GM18867 (cell line): ENCODE data around the gene TNFRSF12A.

ENCODE experiments used
- ATAC-seq: cut with Tn5 transposase; IDR thresholded peaks from one replicate; pipeline ENCODE4 v1.9.1; 2021; ENCODE audit warnings: mild to moderate bottlenecking, moderate library complexity; ENCODE audit not compliant: unreplicated experiment

Gene TNFRSF12A

GRCh38 chr16:3020247-3020603, at the start of gene TNFRSF12A:
TSS of gene TNFRSF12A (plus strand) at chr16:3020368. CDS start at chr16:3020398, 30 bp downstream.
- no peak for ATAC-seq

GRCh38 chr16:2970563-2970962, 49.6 kb upstream of the TNFRSF12A start:
- no peak for ATAC-seq

- no peak for ATAC-seq
Measured at GRCh38 chr16:2971134-2971984, 48.8 kb upstream of the TNFRSF12A start.

- no peak for ATAC-seq
Measured at GRCh38 chr16:2971985-2972784, 48.0 kb upstream of the TNFRSF12A start.

GRCh38 chr16:2973093-2973492, 47.1 kb upstream of the TNFRSF12A start:
- ATAC-seq: no peak

- no peak for ATAC-seq
Measured at GRCh38 chr16:2973605-2974318, 46.4 kb upstream of the TNFRSF12A start.

- ATAC-seq: no peak
Measured at GRCh38 chr16:2974319-2975056, 45.7 kb upstream of the TNFRSF12A start.

- no peak for ATAC-seq
Measured at GRCh38 chr16:2975161-2975795, 44.9 kb upstream of the TNFRSF12A start.

- ATAC-seq: no peak
Measured at GRCh38 chr16:2976201-2976600, 44.0 kb upstream of the TNFRSF12A start.

- no peak for ATAC-seq
Measured at GRCh38 chr16:2976673-2977072, 43.5 kb upstream of the TNFRSF12A start.

GRCh38 chr16:2977440-2977839, 42.7 kb upstream of the TNFRSF12A start:
- no peak for ATAC-seq

- ATAC-seq: no peak
Measured at GRCh38 chr16:2979669-2980226, 40.4 kb upstream of the TNFRSF12A start.

- ATAC-seq: peak; percentile 78
Measured at GRCh38 chr16:2980227-2981176, 39.7 kb upstream of the TNFRSF12A start, which contains the start of gene PKMYT1. TSS of gene PKMYT1 (minus strand) at chr16:2980446. CDS start at chr16:2979657, 789 bp downstream.

- no peak for ATAC-seq
Measured at GRCh38 chr16:2981177-2981898, 38.8 kb upstream of the TNFRSF12A start.

GRCh38 chr16:2981899-2982250, 38.3 kb upstream of the TNFRSF12A start:
- no peak for ATAC-seq

GRCh38 chr16:2982402-2982801, 37.8 kb upstream of the TNFRSF12A start:
- ATAC-seq: no peak

- peak; percentile 29 for ATAC-seq
Measured at GRCh38 chr16:2983706-2984136, 36.4 kb upstream of the TNFRSF12A start.

- ATAC-seq: no peak
Measured at GRCh38 chr16:2985462-2985861, 34.7 kb upstream of the TNFRSF12A start.
